Lung microvascular endothelial cell (primary cell): ENCODE results near the gene MARCHF3. TPM values are rescaled to one million over a fixed set of nuclear protein-coding genes. Genes with fewer than 3 reads are reported as not detected.
"Not testable (repeated sequence)": the region's sequence is repeated elsewhere in the genome, so short reads cannot be mapped to it uniquely, and the experiment has no call there.

Source experiments
- DNase-seq, 2 donors: peaks; one replicate each; pipeline versions ENCODE4 v3.0.0 to v3.0.0-alpha.2; 2010; ENCODE audit warnings: low read depth in 2 of 2
- total RNA-seq: library from RNA; depleted of rRNA; stranded (reverse); fragments of >200 nt; gene quantifications from 2 replicates; pipeline ENCODE4 v1.2.1, GENCODE V29; 2014

Gene MARCHF3
- total RNA-seq, 1 donor from 2014 or later, result 112 TPM

DNA sequence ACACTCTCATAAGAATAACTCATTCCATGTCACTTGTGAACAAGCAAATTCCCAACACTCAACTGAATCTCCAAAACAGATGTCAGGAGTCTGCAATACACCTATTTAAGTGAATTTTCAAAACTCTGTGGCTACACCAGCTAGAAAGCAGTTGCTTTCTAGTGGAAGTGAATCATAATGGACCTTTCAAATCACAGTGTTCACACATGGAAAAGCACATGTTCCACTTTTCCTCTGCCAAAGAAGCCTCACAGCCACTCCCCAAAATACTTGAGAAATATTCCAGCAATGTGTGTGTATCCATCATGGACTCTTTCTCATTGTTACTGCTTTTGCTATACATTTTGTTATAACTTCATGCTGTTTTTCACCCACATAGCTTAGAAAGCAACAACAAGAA, 17.4 kb downstream of the MARCHF3 start:
- DNase-seq, result peak; percentile 72 to 86

- peak; percentile 48 to 69 for DNase-seq
These were observed 18.3 kb downstream of the MARCHF3 start for GRCh38 chr5:127011961-127012644.

GRCh38 chr5:127011153-127011552, 19.2 kb downstream of the MARCHF3 start:
- peak in 1 of 2 donors; percentile 72 for DNase-seq

GRCh38 chr5:127010362-127010761, 20.0 kb downstream of the MARCHF3 start:
- DNase-seq, result peak in 1 of 2 donors; percentile 57

- no peak for DNase-seq
These were observed 20.6 kb downstream of the MARCHF3 start for GRCh38 chr5:127009784-127010183.

DNA sequence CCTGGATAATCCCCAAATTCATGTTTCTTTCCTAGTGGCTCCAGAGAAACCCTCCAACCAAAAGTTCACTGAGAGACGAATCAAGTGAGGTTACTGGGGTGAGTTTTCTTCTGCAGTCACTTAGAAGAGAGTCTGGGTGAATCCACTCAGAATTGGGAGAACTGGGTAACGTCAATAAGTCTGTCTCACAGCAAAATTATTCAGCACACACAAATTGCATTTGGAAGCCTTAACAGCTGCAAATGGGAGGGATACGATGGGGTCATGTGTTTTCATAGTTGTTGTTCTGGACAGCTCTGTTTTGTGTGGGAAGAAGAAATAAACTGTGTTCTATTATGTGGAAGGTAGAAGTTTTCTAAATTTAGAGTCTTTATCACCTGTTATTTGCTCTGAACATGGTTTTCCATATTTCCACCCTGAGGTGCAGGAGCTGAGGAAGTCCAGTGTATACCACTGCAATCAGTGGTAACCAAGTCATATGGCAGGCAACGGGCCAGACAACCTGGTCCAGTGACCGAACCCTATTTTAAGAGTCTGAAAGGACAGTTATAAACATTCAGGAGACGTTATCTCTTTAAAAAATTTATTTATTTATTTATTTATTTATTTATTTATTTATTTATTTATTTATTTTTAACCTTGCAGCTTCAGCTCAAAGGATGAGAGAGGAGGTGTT, 21.9 kb downstream of the MARCHF3 start:
- no peak for DNase-seq

DNA sequence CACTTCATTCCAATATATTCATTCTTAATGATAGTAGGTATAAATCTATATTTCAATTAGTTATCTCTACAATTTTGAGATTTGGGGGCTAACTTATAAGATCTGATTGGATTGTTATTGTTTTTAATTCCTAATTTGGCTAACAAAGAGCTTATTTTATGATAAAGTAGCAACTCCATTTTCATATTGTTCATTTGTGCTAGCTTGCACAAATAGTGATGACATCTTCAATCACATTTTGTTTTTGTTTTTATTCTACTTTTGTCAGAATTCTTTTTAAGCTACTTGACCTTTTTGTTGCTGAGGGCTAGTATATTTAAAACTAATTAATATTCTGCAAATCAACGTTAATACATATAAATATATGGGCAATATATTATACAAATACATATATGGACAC, 22.8 kb downstream of the MARCHF3 start:
- DNase-seq, result no peak

DNA sequence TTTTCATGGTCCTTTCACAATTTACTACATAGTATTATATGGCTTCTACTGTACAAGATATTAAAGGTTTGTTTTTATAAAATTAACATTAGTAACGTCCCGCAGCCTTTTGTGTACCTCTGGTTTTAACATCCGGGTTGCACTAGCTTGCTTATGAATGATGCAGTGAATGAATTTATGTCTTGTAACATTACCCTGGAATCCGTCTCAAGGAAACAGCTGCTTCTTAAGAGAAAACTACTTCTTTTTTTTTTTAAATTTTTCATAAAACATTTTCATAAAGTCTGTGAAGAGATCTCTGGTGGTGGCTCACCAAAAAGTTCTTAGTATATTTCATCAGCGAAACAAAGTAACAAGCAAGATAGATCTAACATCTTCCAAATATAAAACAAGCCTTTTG, 23.6 kb downstream of the MARCHF3 start:
- no peak for DNase-seq

DNA sequence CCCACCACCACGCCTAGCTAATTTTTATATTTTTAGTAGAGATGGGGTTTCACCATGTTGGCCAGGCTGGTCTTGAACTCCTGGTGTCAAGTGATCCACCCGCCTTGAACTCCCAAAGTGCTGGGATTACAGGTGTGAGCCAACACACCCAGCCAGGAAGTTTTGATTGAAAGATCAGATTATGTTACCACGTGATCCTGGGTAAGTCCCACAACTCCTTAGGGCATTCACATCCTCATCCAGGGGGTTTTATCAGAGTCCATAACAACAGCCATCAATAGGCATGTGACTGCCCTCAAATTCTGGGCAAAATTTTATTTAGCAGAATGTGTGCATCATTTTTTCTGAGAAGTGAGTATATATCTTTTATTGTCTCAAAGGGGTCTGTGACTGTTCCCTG, 25.1 kb downstream of the MARCHF3 start:
- DNase-seq, result not testable (repeated sequence)

DNA sequence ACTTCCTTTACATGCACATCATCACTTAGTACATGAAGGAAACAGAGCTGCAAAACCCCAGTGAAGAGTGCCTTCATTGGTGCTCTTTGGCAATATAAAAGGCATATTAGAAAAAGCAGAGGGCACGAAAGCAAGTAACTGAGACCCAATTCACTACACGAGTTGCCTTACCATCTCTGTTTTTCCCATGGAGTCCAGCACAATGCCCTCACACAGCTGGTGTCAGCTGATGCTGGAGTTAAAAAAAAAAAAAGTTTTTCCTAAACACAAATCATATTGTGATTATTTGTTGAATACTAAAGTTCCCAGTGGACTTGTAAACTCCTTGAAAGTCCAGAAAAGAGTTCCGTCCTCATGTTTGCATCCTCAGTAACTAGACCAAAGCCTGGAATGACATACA, 25.6 kb downstream of the MARCHF3 start:
- no peak for DNase-seq

DNA sequence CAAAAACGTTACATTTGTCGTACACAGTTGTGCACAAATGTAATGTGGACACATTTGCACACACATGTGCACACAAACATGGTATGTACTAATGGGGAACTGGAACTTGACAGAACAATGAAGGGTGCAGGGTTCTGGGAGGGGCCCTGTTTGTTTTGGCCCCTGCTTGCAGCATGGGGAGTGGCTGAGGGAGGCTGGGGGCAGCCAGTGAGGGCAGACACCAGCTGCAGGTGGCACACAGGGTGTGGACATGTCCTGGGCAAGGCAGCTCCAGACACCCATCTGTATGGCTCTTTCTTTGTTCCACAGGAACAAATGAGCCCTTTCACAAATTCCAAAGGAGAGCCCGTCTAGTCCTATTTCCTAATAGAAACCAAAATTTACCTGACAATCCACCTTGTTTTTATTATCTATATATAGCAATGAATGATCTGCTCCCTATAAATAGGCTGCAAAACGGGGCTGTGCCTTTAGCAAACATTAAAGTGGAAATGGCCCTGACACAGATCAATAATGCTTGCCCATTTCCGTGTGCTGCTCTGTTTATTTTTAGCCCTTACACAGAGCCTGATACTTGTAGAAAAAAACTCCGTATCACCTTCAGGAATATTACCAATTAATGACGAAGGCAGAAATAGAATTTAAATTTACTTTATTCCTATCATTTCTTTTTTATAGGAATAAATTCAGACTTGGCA, 26.4 kb downstream of the MARCHF3 start:
- no peak for DNase-seq

GRCh38 chr5:127002390-127002789, 28.0 kb downstream of the MARCHF3 start:
- DNase-seq, result peak; percentile 45 to 76

GRCh38 chr5:127001621-127002296, 28.6 kb downstream of the MARCHF3 start:
- peak in 1 of 2 donors; percentile 86 for DNase-seq

DNA sequence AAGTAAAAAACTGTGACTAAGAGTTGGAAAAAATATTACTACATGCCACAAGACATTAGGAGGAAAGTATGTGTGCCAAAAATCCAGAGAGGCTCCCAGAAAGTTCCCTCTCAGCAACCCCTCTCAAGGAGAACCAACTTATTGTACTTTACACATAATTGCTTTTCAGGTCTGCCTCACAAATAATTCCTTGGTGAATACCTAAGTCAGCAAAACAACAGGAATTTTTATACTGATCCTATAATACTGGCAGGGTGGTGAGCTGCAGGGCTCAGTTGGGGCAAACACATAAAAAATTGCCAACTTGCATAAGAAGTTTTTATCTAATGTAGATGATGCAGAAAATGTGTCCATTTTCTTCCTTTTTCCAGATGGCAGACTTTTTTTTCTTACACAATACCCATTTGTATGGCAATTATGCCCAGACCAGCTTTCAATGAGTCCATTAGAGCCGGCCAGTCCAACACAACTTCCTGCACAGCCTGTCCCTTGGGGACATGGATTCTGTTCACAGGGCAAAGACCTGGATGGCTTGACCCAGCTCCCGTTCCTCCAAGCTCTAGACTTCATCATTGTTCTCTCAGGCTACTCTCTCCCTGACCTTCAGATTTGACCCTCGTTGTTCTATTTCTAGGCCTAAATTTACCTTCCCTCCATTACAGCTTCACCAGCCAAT, 31.3 kb downstream of the MARCHF3 start:
- DNase-seq, result no peak

GRCh38 chr5:126998201-126998631, 32.1 kb downstream of the MARCHF3 start:
- peak in 1 of 2 donors; percentile 37 for DNase-seq

DNA sequence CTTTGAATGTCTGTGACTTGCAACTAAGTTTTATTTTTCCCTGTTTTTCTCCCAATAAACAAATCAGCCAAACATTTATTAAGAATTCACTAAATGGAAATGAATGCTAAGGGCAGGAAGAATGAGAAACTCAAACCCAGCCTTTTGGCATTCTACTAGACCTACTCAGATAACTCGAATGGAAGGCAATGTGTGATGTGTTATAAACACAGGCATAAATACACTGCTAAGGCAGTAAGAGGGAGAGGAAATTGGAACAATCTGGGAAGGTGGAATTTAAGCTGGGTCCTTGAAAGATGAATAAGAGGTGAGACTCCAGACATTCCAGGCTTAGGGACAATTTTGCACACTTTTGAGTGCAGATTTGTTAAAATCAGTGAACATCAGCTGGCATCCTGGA, 34.7 kb downstream of the MARCHF3 start:
- DNase-seq, result no peak

GRCh38 chr5:126995039-126995438, 35.3 kb downstream of the MARCHF3 start:
- DNase-seq, result no peak

- no peak for DNase-seq
These were observed 35.9 kb downstream of the MARCHF3 start for GRCh38 chr5:126994485-126994884.

GRCh38 chr5:126988021-126988569, 42.3 kb downstream of the MARCHF3 start:
- DNase-seq, result peak; percentile 71 to 82

- DNase-seq, result no peak
These were observed 43.0 kb downstream of the MARCHF3 start for GRCh38 chr5:126987271-126987899.

GRCh38 chr5:126984632-126985031, 45.7 kb downstream of the MARCHF3 start:
- no peak for DNase-seq
